ENCODE data around the gene GPX2. TPM values are rescaled to one million over a fixed set of nuclear protein-coding genes. Genes with fewer than 3 reads are reported as not detected.
A peak's percentile ranks its signal among the peaks of the same experiment; 100 is the strongest.
"Not testable (repeated sequence)": the region's sequence is repeated elsewhere in the genome, so short reads cannot be mapped to it uniquely, and the experiment has no call there.

The GPX2 gene
- total and polyA plus RNA-seq, 10 donors, result 0.26 TPM; not detected in 9

- H3K9me3 ChIP-seq, result no peaks in the 10 kb centered on the region
- peak overlapping the region; percentile 96 to 99 (median 98) for H3K27ac ChIP-seq
- H3K27me3 ChIP-seq (replicated peaks in 1 of 7), result no peaks in the 10 kb centered on the region
- H3K4me3 ChIP-seq, result peak overlapping the region; percentile 68 to 89 (median 84)
- TF ChIP-seq POLR2A (IDR thresholded peaks at IDR 0.05) (no peak), POLR2AphosphoS5 (IDR thresholded peaks at IDR 0.05) (no peak), CTCF (IDR thresholded peaks at IDR 0.05 in 8 of 11, conservative IDR thresholded peaks at IDR 0.05 in 3 of 11) (no peak)
- no peak for DNase-seq
- peaks cover 22 to 60% (median 50%) of the 10 kb centered on the region in 6 donors for H3K4me1 ChIP-seq
- intact Hi-C loops (cut with DNase I; ENCODE audit: low total_unique reads), result no loop called here
- peaks cover 0 to 12% (median 0%) of the 10 kb centered on the region in 6 donors for H3K36me3 ChIP-seq
- WGBS, 5 donors, result 31 to 47% (median 43%) methylated on average over 4 of the region's 4 CpGs
Observed at GRCh38 chr14:64915029-64915424, 27.5 kb downstream of the GPX2 start.

GRCh38 chr14:64914237-64915028 lies 28.1 kb downstream of the GPX2 start, which contains the start of gene CHURC1:
Gene CHURC1 (plus strand): TSS chr14:64914455. CDS start chr14:64914496, 41 bp downstream.
- 0 to 1% (median 0%) methylated on average over 26 to 49 of the region's 49 CpGs for WGBS, 5 donors
- H3K4me1 ChIP-seq, result peaks cover 21 to 55% (median 45%) of the 10 kb centered on the region in 6 donors
- H3K9me3 ChIP-seq, result no peaks in the 10 kb centered on the region
- DNase-seq, result peak; percentile 98
- peak within 1 kb of the TSS; percentile 68 to 89 (median 84) for H3K4me3 ChIP-seq
- TF ChIP-seq CTCF (IDR thresholded peaks at IDR 0.05 in 8 of 11, conservative IDR thresholded peaks at IDR 0.05 in 3 of 11) (peak in 1 of 11 experiments; percentile 25), POLR2AphosphoS5 (IDR thresholded peaks at IDR 0.05) (peak; percentile 95 to 99 (median 95)), POLR2A (IDR thresholded peaks at IDR 0.05) (peak in 1 of 3 donors; percentile 81)
- H3K36me3 ChIP-seq, result peaks cover 0 to 9% (median 0%) of the 10 kb centered on the region in 6 donors
- H3K27ac ChIP-seq, result peak within 1 kb of the TSS; percentile 96 to 99 (median 98)
- intact Hi-C loops (cut with DNase I; ENCODE audit: low total_unique reads), result no loop called here
- H3K27me3 ChIP-seq (replicated peaks in 1 of 7), result no peaks in the 10 kb centered on the region

- DNase-seq; H3K27me3 ChIP-seq (replicated peaks in 1 of 7); H3K36me3 ChIP-seq; intact Hi-C loops (cut with DNase I; ENCODE audit: low total_unique reads); H3K9me3 ChIP-seq: not testable (repeated sequence)
- Histone ChIP-seq H3K27ac (peak overlapping the region in 4 of 8 donors; percentile 96 to 99 (median 98)), H3K4me3 (peak overlapping the region in 4 of 8 donors; percentile 75 to 86 (median 84)), H3K4me1 (peaks cover 18 to 45% (median 36%) of the 10 kb centered on the region in 6 donors)
- WGBS, 5 donors, result 42 to 75% (median 67%) methylated on average over 1 to 5 of the region's 5 CpGs
Observed at GRCh38 chr14:64913477-64913876, 29.1 kb downstream of the GPX2 start.

GRCh38 chr14:64912261-64912660 lies 30.3 kb downstream of the GPX2 start:
- no peak overlapping the region for H3K4me3 ChIP-seq
- WGBS, 5 donors, result 0 to 91% (median 46%) methylated on average over 1 of the region's 1 CpG
- DNase-seq, result no peak
- H3K36me3 ChIP-seq, result peaks cover 0 to 6% (median 0%) of the 10 kb centered on the region in 6 donors
- no peak overlapping the region for H3K27ac ChIP-seq
- peaks cover 18 to 33% (median 25%) of the 10 kb centered on the region in 6 donors for H3K4me1 ChIP-seq
- H3K27me3 ChIP-seq (replicated peaks in 1 of 7), result no peaks in the 10 kb centered on the region
- intact Hi-C loops (cut with DNase I; ENCODE audit: low total_unique reads), result no loop called here
- H3K9me3 ChIP-seq, result no peaks in the 10 kb centered on the region
- TF ChIP-seq POLR2AphosphoS5 (IDR thresholded peaks at IDR 0.05), result no peak
- TF ChIP-seq POLR2A (IDR thresholded peaks at IDR 0.05), result no peak

GRCh38 chr14:64910847-64911495 lies 31.6 kb downstream of the GPX2 start:
- Histone ChIP-seq H3K27ac (no peak overlapping the region), H3K27me3 (replicated peaks in 1 of 7) (no peaks in the 10 kb centered on the region), H3K36me3 (no peaks in the 10 kb centered on the region), H3K9me3 (no peaks in the 10 kb centered on the region), H3K4me3 (no peak overlapping the region), H3K4me1 (peaks cover 10 to 25% (median 14%) of the 10 kb centered on the region in 6 donors)
- TF ChIP-seq CTCF (IDR thresholded peaks at IDR 0.05 in 8 of 11, conservative IDR thresholded peaks at IDR 0.05 in 3 of 11), result peak in 4 of 11 experiments; percentile 16 to 42 (median 22)
- TF ChIP-seq POLR2A (IDR thresholded peaks at IDR 0.05), result no peak
- no peak for DNase-seq
- 26 to 44% (median 35%) methylated on average over 3 of the region's 3 CpGs for WGBS, 5 donors
- intact Hi-C loops (cut with DNase I; ENCODE audit: low total_unique reads), result no loop called here
